Neural progenitor cell (in vitro differentiated cells): ENCODE data around the gene FBLN7.

Source experiments
- EZH2 ChIP-seq: fragments of 200-600 bp; sonication (generic); IDR thresholded peaks from 2 replicates; pipeline ENCODE4 v1.6.1; 2017; ENCODE audit warnings: antibody characterized with exemption, mild to moderate bottlenecking, moderate library complexity
- EZH2phosphoT487 ChIP-seq: fragments of 200-600 bp; sonication (generic); IDR thresholded peaks from 2 replicates; pipeline ENCODE4 v1.6.1; 2017; ENCODE audit warnings: antibody characterized with exemption
- TF ChIP-seq, protein P1 (sequence below): fragments of 200-600 bp; sonication (generic); IDR thresholded peaks from 2 replicates; pipeline ENCODE4 v1.5.1; 2017; ENCODE audit warnings: antibody characterized with exemption, mild to moderate bottlenecking

- TF ChIP-seq, protein P1, sequence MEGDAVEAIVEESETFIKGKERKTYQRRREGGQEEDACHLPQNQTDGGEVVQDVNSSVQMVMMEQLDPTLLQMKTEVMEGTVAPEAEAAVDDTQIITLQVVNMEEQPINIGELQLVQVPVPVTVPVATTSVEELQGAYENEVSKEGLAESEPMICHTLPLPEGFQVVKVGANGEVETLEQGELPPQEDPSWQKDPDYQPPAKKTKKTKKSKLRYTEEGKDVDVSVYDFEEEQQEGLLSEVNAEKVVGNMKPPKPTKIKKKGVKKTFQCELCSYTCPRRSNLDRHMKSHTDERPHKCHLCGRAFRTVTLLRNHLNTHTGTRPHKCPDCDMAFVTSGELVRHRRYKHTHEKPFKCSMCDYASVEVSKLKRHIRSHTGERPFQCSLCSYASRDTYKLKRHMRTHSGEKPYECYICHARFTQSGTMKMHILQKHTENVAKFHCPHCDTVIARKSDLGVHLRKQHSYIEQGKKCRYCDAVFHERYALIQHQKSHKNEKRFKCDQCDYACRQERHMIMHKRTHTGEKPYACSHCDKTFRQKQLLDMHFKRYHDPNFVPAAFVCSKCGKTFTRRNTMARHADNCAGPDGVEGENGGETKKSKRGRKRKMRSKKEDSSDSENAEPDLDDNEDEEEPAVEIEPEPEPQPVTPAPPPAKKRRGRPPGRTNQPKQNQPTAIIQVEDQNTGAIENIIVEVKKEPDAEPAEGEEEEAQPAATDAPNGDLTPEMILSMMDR: no peak
- no peak for TF ChIP-seq EZH2phosphoT487
- no peak for TF ChIP-seq EZH2
These were observed 29.9 kb upstream of the FBLN7 start for GRCh38 chr2:112108178-112108832.
